Immature natural killer cell (primary cell): ENCODE data around the gene TMED8. TPM values are rescaled to one million over a fixed set of nuclear protein-coding genes. Genes with fewer than 3 reads are reported as not detected.
"Not testable (repeated sequence)": the region's sequence is repeated elsewhere in the genome, so short reads cannot be mapped to it uniquely, and the experiment has no call there.

Source experiments
- DNase-seq, 3 donors: peaks; one replicate each; pipeline ENCODE4 v3.0.0; 2022; ENCODE audit warnings: mixed read lengths in 1 of 3
- H3K27ac Mint-ChIP-seq, 6 donors: one replicate each; pipeline ENCODE4 v1.8.0; 2020; ENCODE audit warnings: mixed read lengths in 6 of 6, mild to moderate bottlenecking in 5 of 6, inconsistent platforms in 4 of 6, moderate library complexity in 3 of 6
- H3K27me3 Mint-ChIP-seq, 3 donors: one replicate each; pipeline ENCODE4 v1.8.0; 2020 to 2021; ENCODE audit warnings: low read depth in 3 of 3, mild to moderate bottlenecking in 3 of 3, mixed read lengths in 3 of 3, moderate library complexity in 3 of 3, inconsistent platforms in 1 of 3
- H3K36me3 Mint-ChIP-seq, 3 donors: one replicate each; pipeline ENCODE4 v1.8.0; 2020; ENCODE audit warnings: mixed read lengths in 3 of 3, inconsistent platforms in 2 of 3, mild to moderate bottlenecking in 2 of 3
- H3K4me1 Mint-ChIP-seq, 2 donors: one replicate each; pipeline ENCODE4 v1.8.0; 2020; ENCODE audit warnings: inconsistent platforms in 2 of 2, mild to moderate bottlenecking in 2 of 2, mixed read lengths in 2 of 2, moderate library complexity in 1 of 2
- H3K4me3 Mint-ChIP-seq, 5 donors: one replicate each; pipeline ENCODE4 v1.8.0; 2020; ENCODE audit warnings: mild to moderate bottlenecking in 5 of 5, mixed read lengths in 5 of 5, inconsistent platforms in 3 of 5, moderate library complexity in 3 of 5
- H3K9me3 Mint-ChIP-seq, 6 donors: one replicate each; pipeline ENCODE4 v1.8.0; 2020; ENCODE audit warnings: mild to moderate bottlenecking in 6 of 6, mixed read lengths in 6 of 6, inconsistent platforms in 4 of 6, moderate library complexity in 3 of 6
- polyA plus RNA-seq, 3 donors: library from polyadenylated mRNA; unstranded; fragments of 300-500 nt; fragmentation: Illumina TruSeq; gene quantifications; one replicate each; pipeline ENCODE4 v1.2.3, GENCODE V29; 2021

TMED8 gene
- 1 to 10 TPM; 2.4 to 4.6 (median 2.6) TPM for polyA plus RNA-seq

GRCh38 chr14:77376771-77377501 lies at the start of gene TMED8, which contains the start of gene SAMD15:
Gene TMED8, minus strand, starts transcription at chr14:77377094. Its CDS starts 41 bp downstream, at chr14:77377053.
Gene SAMD15, plus strand, starts transcription at chr14:77377379. Its CDS starts 40 bp downstream, at chr14:77377419.
- Mint-ChIP-seq H3K27ac (peak within 1 kb of the TSS in 5 of 6 donors; percentile 83 to 92 (median 91)), H3K4me1 (peaks cover 24 to 27% of the 10 kb centered on the region in 2 donors), H3K4me3 (peak within 1 kb of the TSS; percentile 86 to 94 (median 88))

GRCh38 chr14:77426396-77426795 lies 49.5 kb upstream of the TMED8 start:
- Mint-ChIP-seq H3K4me1 (no peaks in the 10 kb centered on the region), H3K27ac (no peak overlapping the region), H3K9me3 (no peaks in the 10 kb centered on the region), H3K4me3 (no peak overlapping the region), H3K27me3 (peaks cover 0 to 2% (median 0%) of the 10 kb centered on the region in 3 donors), H3K36me3 (peaks cover 63 to 85% (median 67%) of the 10 kb centered on the region in 3 donors)
- no peak for DNase-seq

More at GRCh38 chr14:77376771-77377501, at the start of gene TMED8, which contains the start of gene SAMD15:
- DNase-seq: peak; percentile 87 to 89 (median 87)
- Mint-ChIP-seq H3K27me3 (peaks cover 0 to 2% (median 0%) of the 10 kb centered on the region in 3 donors), H3K9me3 (no peaks in the 10 kb centered on the region), H3K36me3 (peaks cover 0 to 4% (median 0%) of the 10 kb centered on the region in 3 donors)

GRCh38 chr14:77424862-77425261 lies 48.0 kb upstream of the TMED8 start:
- DNase-seq: no peak
- no peak overlapping the region for H3K27ac Mint-ChIP-seq
- H3K4me1 Mint-ChIP-seq: no peaks in the 10 kb centered on the region
- peaks cover 2 to 10% (median 4%) of the 10 kb centered on the region in 6 donors for H3K9me3 Mint-ChIP-seq
- no peak overlapping the region for H3K4me3 Mint-ChIP-seq
- H3K36me3 Mint-ChIP-seq: peaks cover 66 to 80% (median 67%) of the 10 kb centered on the region in 3 donors
- peaks cover 0 to 3% (median 2%) of the 10 kb centered on the region in 3 donors for H3K27me3 Mint-ChIP-seq

GRCh38 chr14:77423423-77423822 lies 46.5 kb upstream of the TMED8 start, which contains the start of gene NOXRED1:
Gene NOXRED1, minus strand, starts transcription at chr14:77423523. Its CDS starts 634 bp downstream, at chr14:77422889.
- Mint-ChIP-seq H3K4me3 (no peak within 1 kb of the TSS), H3K27ac (no peak within 1 kb of the TSS), H3K4me1 (no peaks in the 10 kb centered on the region), H3K27me3 (peaks cover 0 to 7% (median 4%) of the 10 kb centered on the region in 3 donors), H3K9me3 (peaks cover 5 to 22% (median 15%) of the 10 kb centered on the region in 6 donors), H3K36me3 (peaks cover 57 to 72% (median 62%) of the 10 kb centered on the region in 3 donors)
- DNase-seq: no peak

GRCh38 chr14:77421201-77421600 lies 44.3 kb upstream of the TMED8 start:
- H3K36me3 Mint-ChIP-seq: peaks cover 41 to 50% (median 46%) of the 10 kb centered on the region in 3 donors
- H3K27ac Mint-ChIP-seq: no peak overlapping the region
- DNase-seq: no peak
- H3K4me1 Mint-ChIP-seq: no peaks in the 10 kb centered on the region
- no peak overlapping the region for H3K4me3 Mint-ChIP-seq
- peaks cover 0 to 7% (median 3%) of the 10 kb centered on the region in 3 donors for H3K27me3 Mint-ChIP-seq
- peaks cover 5 to 22% (median 16%) of the 10 kb centered on the region in 6 donors for H3K9me3 Mint-ChIP-seq

- DNase-seq: no peak
- H3K4me3 Mint-ChIP-seq: no peak overlapping the region
- no peaks in the 10 kb centered on the region for H3K4me1 Mint-ChIP-seq
- H3K27ac Mint-ChIP-seq: no peak overlapping the region
- peaks cover 5 to 22% (median 16%) of the 10 kb centered on the region in 6 donors for H3K9me3 Mint-ChIP-seq
- peaks cover 13 to 18% (median 15%) of the 10 kb centered on the region in 3 donors for H3K36me3 Mint-ChIP-seq
- H3K27me3 Mint-ChIP-seq: peaks cover 0 to 7% (median 5%) of the 10 kb centered on the region in 3 donors
Measured at GRCh38 chr14:77416836-77417235, 39.9 kb upstream of the TMED8 start.

- H3K4me3 Mint-ChIP-seq, DNase-seq, H3K27me3 Mint-ChIP-seq, H3K27ac Mint-ChIP-seq, H3K4me1 Mint-ChIP-seq: not testable (repeated sequence)
- Mint-ChIP-seq H3K36me3 (peaks cover 8 to 10% (median 8%) of the 10 kb centered on the region in 3 donors), H3K9me3 (peaks cover 5 to 22% (median 16%) of the 10 kb centered on the region in 6 donors)
Measured at GRCh38 chr14:77416098-77416497, 39.2 kb upstream of the TMED8 start.

- H3K4me1 Mint-ChIP-seq, H3K4me3 Mint-ChIP-seq, H3K27me3 Mint-ChIP-seq, H3K36me3 Mint-ChIP-seq, H3K27ac Mint-ChIP-seq, DNase-seq: not testable (repeated sequence)
- peaks cover 5 to 19% (median 16%) of the 10 kb centered on the region in 6 donors for H3K9me3 Mint-ChIP-seq
Measured at GRCh38 chr14:77415403-77416030, 38.6 kb upstream of the TMED8 start.

GRCh38 chr14:77409131-77409533 lies 32.2 kb upstream of the TMED8 start:
- Mint-ChIP-seq H3K4me3 (no peak overlapping the region), H3K27me3 (peaks cover 0 to 5% (median 3%) of the 10 kb centered on the region in 3 donors), H3K36me3 (no peaks in the 10 kb centered on the region), H3K4me1 (peaks cover 7 to 12% of the 10 kb centered on the region in 2 donors), H3K9me3 (no peaks in the 10 kb centered on the region), H3K27ac (no peak overlapping the region)
- no peak for DNase-seq

- Mint-ChIP-seq H3K4me1 (peaks cover 7 to 12% of the 10 kb centered on the region in 2 donors), H3K36me3 (no peaks in the 10 kb centered on the region), H3K27ac (no peak overlapping the region), H3K9me3 (no peaks in the 10 kb centered on the region), H3K4me3 (no peak overlapping the region), H3K27me3 (peaks cover 0 to 3% (median 3%) of the 10 kb centered on the region in 3 donors)
- no peak for DNase-seq
Measured at GRCh38 chr14:77407158-77407557, 30.3 kb upstream of the TMED8 start.

GRCh38 chr14:77406718-77407117 lies 29.8 kb upstream of the TMED8 start:
- peaks cover 7 to 12% of the 10 kb centered on the region in 2 donors for H3K4me1 Mint-ChIP-seq
- no peak for DNase-seq
- H3K27ac Mint-ChIP-seq: no peak overlapping the region
- H3K9me3 Mint-ChIP-seq: no peaks in the 10 kb centered on the region
- H3K27me3 Mint-ChIP-seq: peaks cover 0 to 3% (median 3%) of the 10 kb centered on the region in 3 donors
- H3K36me3 Mint-ChIP-seq: no peaks in the 10 kb centered on the region
- H3K4me3 Mint-ChIP-seq: no peak overlapping the region

GRCh38 chr14:77406086-77406485 lies 29.2 kb upstream of the TMED8 start:
- no peak overlapping the region for H3K27ac Mint-ChIP-seq
- peaks cover 7 to 12% of the 10 kb centered on the region in 2 donors for H3K4me1 Mint-ChIP-seq
- no peaks in the 10 kb centered on the region for H3K9me3 Mint-ChIP-seq
- H3K27me3 Mint-ChIP-seq: peaks cover 0 to 3% (median 3%) of the 10 kb centered on the region in 3 donors
- no peak for DNase-seq
- H3K36me3 Mint-ChIP-seq: no peaks in the 10 kb centered on the region
- no peak overlapping the region for H3K4me3 Mint-ChIP-seq

- Mint-ChIP-seq H3K4me1 (peaks cover 7 to 12% of the 10 kb centered on the region in 2 donors), H3K27me3 (peaks cover 0 to 5% (median 3%) of the 10 kb centered on the region in 3 donors), H3K4me3 (no peak overlapping the region), H3K27ac (no peak overlapping the region), H3K36me3 (no peaks in the 10 kb centered on the region), H3K9me3 (no peaks in the 10 kb centered on the region)
- DNase-seq: no peak
Measured at GRCh38 chr14:77403768-77404167, 26.9 kb upstream of the TMED8 start.

GRCh38 chr14:77400216-77400615 lies 23.3 kb upstream of the TMED8 start:
- DNase-seq: no peak
- no peak overlapping the region for H3K4me3 Mint-ChIP-seq
- peaks cover 0 to 4% (median 2%) of the 10 kb centered on the region in 3 donors for H3K27me3 Mint-ChIP-seq
- no peak overlapping the region for H3K27ac Mint-ChIP-seq
- no peaks in the 10 kb centered on the region for H3K36me3 Mint-ChIP-seq
- no peaks in the 10 kb centered on the region for H3K9me3 Mint-ChIP-seq
- H3K4me1 Mint-ChIP-seq: no peaks in the 10 kb centered on the region
